DOHH2 (cell line): ENCODE measurements around the gene MAPKBP1.

Experiments used
- H3F3A ChIP-seq: fragments of 200-600 bp; sonication (generic), shearing (Covaris generic); 2 replicates; pipeline ENCODE4 v1.6.0; 2016; ENCODE audit warnings: antibody characterized with exemption, mild to moderate bottlenecking; ENCODE audit not compliant: control insufficient read depth, insufficient read depth
- H3K27ac ChIP-seq: fragments of 200-600 bp; sonication (generic); 2 replicates; pipeline ENCODE4 v1.5.1; 2014; ENCODE audit warnings: low read depth, mild to moderate bottlenecking, low read length, moderate library complexity
- H3K27me3 ChIP-seq: fragments of 200-600 bp; sonication (generic); 2 replicates; pipeline ENCODE4 v1.6.1; 2014; ENCODE audit warnings: mild to moderate bottlenecking, low read length, mixed read lengths; ENCODE audit not compliant: control insufficient read depth
- H3K36me3 ChIP-seq: fragments of 200-600 bp; sonication (generic); 2 replicates; pipeline ENCODE4 v1.6.1; 2014; ENCODE audit warnings: mild to moderate bottlenecking, low read length, moderate library complexity, mixed read lengths; ENCODE audit not compliant: control insufficient read depth
- H3K4me1 ChIP-seq: fragments of 200-600 bp; sonication (generic); 2 replicates; pipeline ENCODE4 v1.6.1; 2014; ENCODE audit warnings: mild to moderate bottlenecking, low read length, mixed read lengths; ENCODE audit not compliant: control insufficient read depth
- H3K4me2 ChIP-seq: fragments of 200-600 bp; sonication (generic); 2 replicates; pipeline ENCODE4 v1.6.0; 2014; ENCODE audit warnings: mild to moderate bottlenecking, low read length, moderate library complexity
- H3K4me3 ChIP-seq: fragments of 200-600 bp; sonication (generic); 2 replicates; pipeline ENCODE4 v1.5.1; 2014; ENCODE audit warnings: mild to moderate bottlenecking, low read length, mixed read lengths
- H3K79me2 ChIP-seq: fragments of 200-600 bp; sonication (generic); 2 replicates; pipeline ENCODE4 v1.6.1; 2014; ENCODE audit warnings: mild to moderate bottlenecking, low read length, mixed read lengths; ENCODE audit not compliant: control insufficient read depth
- H3K9me2 ChIP-seq: fragments of 200-600 bp; sonication (generic); replicated peaks from 2 replicates; pipeline ENCODE4 v1.6.1; 2014; ENCODE audit warnings: mild to moderate bottlenecking, low read length, mixed read lengths; ENCODE audit not compliant: control insufficient read depth
- H3K9me3 ChIP-seq: fragments of 200-600 bp; sonication (generic); 2 replicates; pipeline ENCODE4 v1.6.1; 2014; ENCODE audit warnings: antibody characterized with exemption, low read length, mixed read lengths; ENCODE audit not compliant: control insufficient read depth, insufficient read depth
- H4K20me1 ChIP-seq: fragments of 200-600 bp; sonication (generic); 2 replicates; pipeline ENCODE4 v1.6.0; 2014; ENCODE audit warnings: low read depth, mild to moderate bottlenecking, antibody characterized with exemption, low read length, moderate library complexity; ENCODE audit not compliant: control insufficient read depth, insufficient read depth
- EZH2phosphoT487 ChIP-seq: fragments of 200-600 bp; sonication (generic); IDR thresholded peaks from 2 replicates; pipeline ENCODE4 v1.6.1; 2017; ENCODE audit warnings: borderline replicate concordance, mild to moderate bottlenecking, antibody characterized with exemption, low read length, moderate library complexity, mixed read lengths
- TF ChIP-seq, protein P1 (sequence below): fragments of 200-600 bp; sonication (generic); IDR thresholded peaks from one replicate; pipeline ENCODE4 v1.5.1; 2014; ENCODE audit warnings: antibody characterized with exemption, mild to moderate bottlenecking, low read depth, low read length; ENCODE audit not compliant: poor library complexity, severe bottlenecking

The MAPKBP1 gene

DNA sequence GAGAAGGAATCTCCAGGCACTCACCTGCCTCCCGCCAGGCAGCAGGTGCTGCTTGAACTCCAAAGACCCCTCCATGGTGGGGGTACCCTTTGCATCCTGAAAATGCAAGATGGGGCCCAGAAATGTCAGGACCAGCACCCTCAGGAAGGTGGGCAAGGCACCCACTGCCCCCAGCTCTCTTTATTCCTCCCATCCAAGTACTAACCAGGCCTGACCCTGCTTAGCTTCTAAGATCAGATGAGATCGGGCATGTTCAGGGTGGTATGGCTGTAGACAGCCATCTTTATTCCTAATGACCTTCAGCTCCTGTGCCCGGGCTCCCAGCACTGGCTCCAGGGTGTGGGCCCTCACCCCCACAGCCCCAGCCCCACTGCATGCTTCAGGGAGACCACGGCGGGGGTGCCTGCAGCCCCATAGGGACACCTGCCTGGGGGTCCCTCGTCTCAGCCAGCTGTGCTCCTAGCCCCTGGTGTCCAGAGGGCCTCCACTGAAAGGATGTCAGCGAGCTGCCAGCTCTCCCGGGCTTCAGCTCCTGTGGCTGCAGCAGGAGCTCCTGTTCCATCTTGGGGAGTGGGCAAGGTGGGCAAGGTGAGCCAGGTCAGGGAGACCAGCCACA is 77.6 kb downstream of the MAPKBP1 start:
- TF ChIP-seq, protein P1, sequence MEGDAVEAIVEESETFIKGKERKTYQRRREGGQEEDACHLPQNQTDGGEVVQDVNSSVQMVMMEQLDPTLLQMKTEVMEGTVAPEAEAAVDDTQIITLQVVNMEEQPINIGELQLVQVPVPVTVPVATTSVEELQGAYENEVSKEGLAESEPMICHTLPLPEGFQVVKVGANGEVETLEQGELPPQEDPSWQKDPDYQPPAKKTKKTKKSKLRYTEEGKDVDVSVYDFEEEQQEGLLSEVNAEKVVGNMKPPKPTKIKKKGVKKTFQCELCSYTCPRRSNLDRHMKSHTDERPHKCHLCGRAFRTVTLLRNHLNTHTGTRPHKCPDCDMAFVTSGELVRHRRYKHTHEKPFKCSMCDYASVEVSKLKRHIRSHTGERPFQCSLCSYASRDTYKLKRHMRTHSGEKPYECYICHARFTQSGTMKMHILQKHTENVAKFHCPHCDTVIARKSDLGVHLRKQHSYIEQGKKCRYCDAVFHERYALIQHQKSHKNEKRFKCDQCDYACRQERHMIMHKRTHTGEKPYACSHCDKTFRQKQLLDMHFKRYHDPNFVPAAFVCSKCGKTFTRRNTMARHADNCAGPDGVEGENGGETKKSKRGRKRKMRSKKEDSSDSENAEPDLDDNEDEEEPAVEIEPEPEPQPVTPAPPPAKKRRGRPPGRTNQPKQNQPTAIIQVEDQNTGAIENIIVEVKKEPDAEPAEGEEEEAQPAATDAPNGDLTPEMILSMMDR: no peak
- TF ChIP-seq EZH2phosphoT487: no peak
- H3F3A ChIP-seq: no peaks in the 10 kb centered on the region
- no peak overlapping the region for H3K27ac ChIP-seq

DNA sequence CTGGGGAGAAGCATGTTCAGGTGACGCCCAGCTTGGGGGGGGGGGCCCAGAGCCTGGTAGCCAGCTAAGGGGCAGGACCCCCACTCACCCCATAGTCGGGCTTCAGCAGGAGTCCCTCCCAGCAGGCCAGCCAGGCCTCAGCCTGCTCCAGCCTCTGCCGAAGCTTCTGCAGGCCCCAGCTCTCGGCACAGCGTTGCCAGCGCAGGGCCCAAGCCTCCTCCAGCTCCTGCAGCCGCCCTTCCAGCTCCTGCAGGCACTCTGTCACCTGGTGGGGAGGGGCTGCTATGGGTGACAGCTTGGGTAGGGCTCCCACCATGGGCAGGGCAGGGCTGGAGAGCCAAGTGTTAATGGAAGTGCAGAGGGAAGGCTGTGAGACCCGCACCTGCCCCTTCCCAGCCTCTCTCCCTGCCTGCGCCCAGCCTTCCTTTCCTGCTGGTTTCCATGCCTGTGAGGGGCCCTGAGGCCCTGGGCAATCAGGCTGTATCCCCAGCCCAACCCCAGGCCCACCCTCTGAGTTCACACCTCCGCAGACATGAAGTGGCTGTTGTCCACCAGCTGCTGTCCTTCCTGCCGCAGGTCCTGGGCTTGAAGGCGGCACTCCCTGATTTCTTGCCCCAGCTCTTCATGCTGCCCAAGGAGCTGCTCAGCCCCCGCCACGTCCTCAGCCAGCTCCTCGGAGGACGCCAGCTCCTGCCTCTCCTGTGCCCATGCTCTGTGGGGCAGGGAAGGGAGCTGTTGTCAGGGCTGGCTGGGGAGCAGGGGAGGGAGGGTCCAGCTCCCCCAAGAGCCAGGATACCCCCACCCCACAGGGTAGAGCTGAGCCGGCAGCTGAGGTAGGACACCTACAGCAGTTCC is 78.7 kb downstream of the MAPKBP1 start:
- no peaks in the 10 kb centered on the region for H3K9me2 ChIP-seq
- H3K79me2 ChIP-seq: no peaks in the 10 kb centered on the region
- H3K4me3 ChIP-seq: no peak overlapping the region
- no peak for TF ChIP-seq EZH2phosphoT487
- TF ChIP-seq, protein P1: no peak
- no peaks in the 10 kb centered on the region for H3K9me3 ChIP-seq
- no peaks in the 10 kb centered on the region for H3K4me1 ChIP-seq
- H3K36me3 ChIP-seq: no peaks in the 10 kb centered on the region
- no peak overlapping the region for H3K4me2 ChIP-seq
- H4K20me1 ChIP-seq: no peaks in the 10 kb centered on the region
- H3K27me3 ChIP-seq: no peaks in the 10 kb centered on the region
- H3F3A ChIP-seq: no peaks in the 10 kb centered on the region
- H3K27ac ChIP-seq: no peak overlapping the region

More for the DNA sequence above, 77.6 kb downstream of the MAPKBP1 start:
- H3K36me3 ChIP-seq: no peaks in the 10 kb centered on the region
- no peak overlapping the region for H3K4me3 ChIP-seq
- no peaks in the 10 kb centered on the region for H3K9me2 ChIP-seq
- no peaks in the 10 kb centered on the region for H3K79me2 ChIP-seq
- H4K20me1 ChIP-seq: no peaks in the 10 kb centered on the region
- H3K4me1 ChIP-seq: no peaks in the 10 kb centered on the region
- no peak overlapping the region for H3K4me2 ChIP-seq
- no peaks in the 10 kb centered on the region for H3K27me3 ChIP-seq
- H3K9me3 ChIP-seq: no peaks in the 10 kb centered on the region

DNA sequence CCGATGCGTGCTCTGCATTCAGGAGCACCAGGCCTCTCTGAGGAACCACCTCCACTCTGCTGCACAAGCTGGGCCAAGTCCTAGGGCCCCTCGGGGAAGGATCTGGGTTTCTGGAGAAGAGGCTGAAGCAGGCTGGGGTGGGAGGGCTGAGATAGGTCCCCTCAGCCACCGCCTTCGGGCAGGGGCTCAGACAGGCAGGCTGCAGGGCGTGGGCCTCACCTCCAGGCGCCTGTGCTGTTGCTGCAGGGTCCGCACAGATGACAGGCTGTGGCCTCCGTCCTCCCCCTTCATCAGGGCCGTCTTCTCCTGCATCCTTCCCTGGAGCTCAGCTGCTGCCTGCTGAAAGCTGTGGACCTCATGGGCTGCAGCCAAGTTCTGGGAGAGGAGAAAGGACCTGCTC is 79.5 kb downstream of the MAPKBP1 start:
- no peaks in the 10 kb centered on the region for H3K27me3 ChIP-seq

More for the DNA sequence above, 79.5 kb downstream of the MAPKBP1 start:
- no peaks in the 10 kb centered on the region for H3K79me2 ChIP-seq
- H3K27ac ChIP-seq: no peak overlapping the region
- H3F3A ChIP-seq: no peaks in the 10 kb centered on the region
- no peaks in the 10 kb centered on the region for H4K20me1 ChIP-seq
- no peaks in the 10 kb centered on the region for H3K9me3 ChIP-seq
- no peaks in the 10 kb centered on the region for H3K9me2 ChIP-seq
- H3K4me2 ChIP-seq: no peak overlapping the region
- no peaks in the 10 kb centered on the region for H3K36me3 ChIP-seq
- H3K4me1 ChIP-seq: no peaks in the 10 kb centered on the region
- no peak overlapping the region for H3K4me3 ChIP-seq
- TF ChIP-seq EZH2phosphoT487: no peak
- TF ChIP-seq, protein P1: no peak
